H9 (cell line): ENCODE results near the gene PERCC1. TPM values are rescaled to one million over a fixed set of nuclear protein-coding genes. Genes with fewer than 3 reads are reported as not detected.

Experiments used
- DNase-seq: peaks from one replicate; pipeline ENCODE4 v3.0.0-alpha.2; 2017
- H2AFZ ChIP-seq: one replicate; pipeline ENCODE4 v1.6.1; 2013; ENCODE audit warnings: mild to moderate bottlenecking, low read length, control low read depth, moderate library complexity
- H2AK5ac ChIP-seq: 2 replicates; pipeline ENCODE4 v1.6.1; 2013; ENCODE audit warnings: low read length, control low read depth, mixed read lengths; ENCODE audit not compliant: insufficient read length
- H2BK120ac ChIP-seq: one replicate; pipeline ENCODE4 v1.6.1; 2013; ENCODE audit warnings: low read depth, mild to moderate bottlenecking, low read length, control low read depth, inconsistent platforms; ENCODE audit not compliant: poor library complexity, severe bottlenecking
- H2BK12ac ChIP-seq: 2 replicates; pipeline ENCODE4 v1.6.1; 2013; ENCODE audit warnings: low read length, control low read depth, mixed read lengths, low read depth; ENCODE audit not compliant: insufficient read length
- H2BK15ac ChIP-seq: 2 replicates; pipeline ENCODE4 v1.6.1; 2013; ENCODE audit warnings: low read depth, low read length, control low read depth
- H2BK20ac ChIP-seq: one replicate; pipeline ENCODE4 v1.6.1; 2013; ENCODE audit warnings: low read depth, mild to moderate bottlenecking, low read length, control low read depth, inconsistent platforms; ENCODE audit not compliant: poor library complexity, severe bottlenecking
- H2BK5ac ChIP-seq: 2 replicates; pipeline ENCODE4 v1.6.1; 2013; ENCODE audit warnings: low read length, control low read depth, mixed read lengths; ENCODE audit not compliant: insufficient read length
- H3K14ac ChIP-seq: 2 replicates; pipeline ENCODE4 v1.6.1; 2013; ENCODE audit warnings: low read length, control low read depth; ENCODE audit not compliant: insufficient read depth
- H3K18ac ChIP-seq: 2 replicates; pipeline ENCODE4 v1.6.1; 2013; ENCODE audit warnings: low read depth, mild to moderate bottlenecking, mixed read lengths, low read length, control low read depth; ENCODE audit not compliant: insufficient read length
- H3K23ac ChIP-seq: 2 replicates; pipeline ENCODE4 v1.6.1; 2013; ENCODE audit warnings: low read length, control low read depth, mixed read lengths, low read depth; ENCODE audit not compliant: insufficient read length
- H3K23me2 ChIP-seq: 2 replicates; pipeline ENCODE4 v1.6.1; 2013; ENCODE audit warnings: low read depth, mild to moderate bottlenecking, mixed read lengths, low read length, control low read depth; ENCODE audit not compliant: insufficient read length, poor library complexity, severe bottlenecking
- H3K27ac ChIP-seq: 2 replicates; pipeline ENCODE4 v1.5.1; 2013; ENCODE audit warnings: low read length, control low read depth, mixed read lengths, low read depth; ENCODE audit not compliant: insufficient read length
- H3K27me3 ChIP-seq: 2 replicates; pipeline ENCODE4 v1.6.1; 2013; ENCODE audit warnings: low read length, control low read depth, inconsistent platforms; ENCODE audit not compliant: insufficient read depth
- H3K4ac ChIP-seq: 2 replicates; pipeline ENCODE4 v1.6.1; 2013; ENCODE audit warnings: low read depth, mild to moderate bottlenecking, control low read depth, inconsistent platforms, low read length, moderate library complexity
- H3K4me1 ChIP-seq: 2 replicates; pipeline ENCODE4 v1.6.1; 2013; ENCODE audit warnings: low read length, control low read depth, inconsistent platforms; ENCODE audit not compliant: insufficient read depth
- H3K4me2 ChIP-seq: 2 replicates; pipeline ENCODE4 v1.6.1; 2013; ENCODE audit warnings: low read length, control low read depth, mixed read lengths; ENCODE audit not compliant: insufficient read length, insufficient read depth
- H3K56ac ChIP-seq: 2 replicates; pipeline ENCODE4 v1.6.1; 2013; ENCODE audit warnings: low read depth, mild to moderate bottlenecking, mixed read lengths, low read length, control low read depth; ENCODE audit not compliant: insufficient read length
- H3K79me1 ChIP-seq: 2 replicates; pipeline ENCODE4 v1.6.1; 2013; ENCODE audit warnings: low read depth, mild to moderate bottlenecking, moderate library complexity, low read length, control low read depth, inconsistent platforms; ENCODE audit not compliant: insufficient read depth, poor library complexity, severe bottlenecking
- H3K79me2 ChIP-seq: 2 replicates; pipeline ENCODE4 v1.6.1; 2013; ENCODE audit warnings: low read length, control low read depth, inconsistent platforms; ENCODE audit not compliant: insufficient read depth
- H3K9ac ChIP-seq: 2 replicates; pipeline ENCODE4 v1.6.1; 2013; ENCODE audit warnings: low read length, control low read depth, mixed read lengths; ENCODE audit not compliant: insufficient read length; ENCODE audit errors: extremely low read depth
- H3K9me3 ChIP-seq: one replicate; pipeline ENCODE4 v1.6.1; 2013; ENCODE audit warnings: low read depth, low read length, inconsistent platforms; ENCODE audit not compliant: control insufficient read depth
- H3T11ph ChIP-seq: one replicate; pipeline ENCODE4 v1.6.1; 2013; ENCODE audit warnings: mild to moderate bottlenecking, low read length, control low read depth, inconsistent platforms
- H4K20me1 ChIP-seq: one replicate; pipeline ENCODE4 v1.6.1; 2013; ENCODE audit not compliant: control insufficient read depth, insufficient read length, insufficient read depth
- H4K5ac ChIP-seq: 2 replicates; pipeline ENCODE4 v1.6.1; 2013; ENCODE audit warnings: low read depth, mild to moderate bottlenecking, mixed read lengths, low read length, control low read depth; ENCODE audit not compliant: insufficient read length
- H4K8ac ChIP-seq: replicated peaks from 2 replicates; pipeline ENCODE4 v1.6.1; 2013; ENCODE audit warnings: low read length, control low read depth, mixed read lengths, low read depth; ENCODE audit not compliant: insufficient read length
- H4K91ac ChIP-seq: 2 replicates; pipeline ENCODE4 v1.6.1; 2013; ENCODE audit warnings: low read depth, mild to moderate bottlenecking, moderate library complexity, mixed read lengths, low read length, control low read depth; ENCODE audit not compliant: insufficient read length
- H3K27ac Mint-ChIP-seq, 3 experiments: 2 replicates in 2 of 3; 3 replicates in 1 of 3; pipeline ENCODE4 v1.8.0; 2020 to 2021; ENCODE audit warnings: mixed read lengths in 3 of 3, mild to moderate bottlenecking in 1 of 3, moderate library complexity in 1 of 3
- H3K27me3 Mint-ChIP-seq: 2 replicates; pipeline ENCODE4 v1.8.0; 2021; ENCODE audit warnings: low read depth, mild to moderate bottlenecking, moderate library complexity, mixed read lengths
- H3K36me3 Mint-ChIP-seq, 3 experiments: 2 replicates in 2 of 3; 3 replicates in 1 of 3; pipeline ENCODE4 v1.8.0; 2020 to 2021; ENCODE audit warnings: low read depth in 3 of 3, mixed read lengths in 3 of 3; ENCODE audit not compliant: insufficient read depth in 1 of 3
- H3K4me1 Mint-ChIP-seq, 2 experiments: 2 replicates each; pipeline ENCODE4 v1.8.0; 2020; ENCODE audit warnings: mixed read lengths in 2 of 2
- H3K4me3 Mint-ChIP-seq, 2 experiments: 2 replicates in 1 of 2; 3 replicates in 1 of 2; pipeline ENCODE4 v1.8.0; 2020 to 2021; ENCODE audit warnings: mild to moderate bottlenecking in 2 of 2, mixed read lengths in 2 of 2, moderate library complexity in 1 of 2
- H3K9me3 Mint-ChIP-seq, 2 experiments: 2 replicates in 1 of 2; 3 replicates in 1 of 2; pipeline ENCODE4 v1.8.0; 2020; ENCODE audit warnings: mild to moderate bottlenecking in 2 of 2, mixed read lengths in 2 of 2, moderate library complexity in 1 of 2
- WGBS: extraction: QIAGEN DNeasy Blood & Tissue Kit; methylation state at CpG from one replicate; pipeline ENCODE4 v1.1.7; 2013; ENCODE audit warnings: missing lambda C conversion rate, low lambda C conversion rate, mixed read lengths; ENCODE audit not compliant: insufficient read length; ENCODE audit errors: extremely low coverage; 5-methylcytosine and 5-hydroxymethylcytosine counted together
- total RNA-seq: library from RNA; stranded (reverse); gene quantifications from 2 replicates; pipeline ENCODE4 v1.2.1, GENCODE V29; 2021
- TF ChIP-seq, protein P1 (sequence below): fragments of 200-600 bp; sonication (generic); conservative IDR thresholded peaks from 3 replicates; pipeline ENCODE4 v1.8.0; 2021; ENCODE audit warnings: antibody characterized with exemption, mild to moderate bottlenecking

The PERCC1 gene
- total RNA-seq, 1 experiment from 2014 or later = not detected

DNA sequence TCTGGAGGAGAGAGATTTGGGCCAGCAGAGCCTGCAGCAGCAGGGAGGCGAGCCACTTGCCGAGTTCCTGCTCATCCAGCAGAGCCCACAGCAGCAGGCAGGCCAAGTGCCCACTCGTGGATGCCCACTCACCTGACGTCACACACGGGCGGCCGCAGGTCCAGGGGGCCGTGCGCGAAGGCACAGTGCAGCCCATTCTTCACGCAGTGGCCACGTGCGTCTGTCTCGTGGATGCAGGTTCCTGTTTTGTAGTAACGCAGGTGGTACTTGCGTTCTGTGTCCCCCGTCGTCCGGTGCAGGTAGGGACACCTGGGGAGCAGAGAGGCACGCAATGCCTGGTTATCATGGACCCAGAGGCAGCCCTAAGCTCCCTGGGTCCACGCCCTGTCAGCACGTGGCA is 27.8 kb upstream of the PERCC1 start:
- Histone ChIP-seq H2BK120ac (no peak overlapping the region), H3K9ac (no peak overlapping the region), H3K18ac (no peak overlapping the region), H3T11ph (no peak overlapping the region), H2BK20ac (no peak overlapping the region), H4K91ac (no peak overlapping the region), H3K79me1 (no peaks in the 10 kb centered on the region), H2AFZ (no peak overlapping the region), H3K79me2 (no peaks in the 10 kb centered on the region; the same call in 1 of the 2 replicates), H2BK5ac (no peak overlapping the region), H3K4me2 (no peak overlapping the region), H3K14ac (no peak overlapping the region), H3K4me1 (no peaks in the 10 kb centered on the region), H2BK12ac (no peak overlapping the region), H3K27ac (no peak overlapping the region), H4K20me1 (no peaks in the 10 kb centered on the region), H2AK5ac (no peak overlapping the region), H4K8ac (no peak overlapping the region), H4K5ac (no peak overlapping the region), H3K23me2 (no peaks in the 10 kb centered on the region), H3K4ac (no peak overlapping the region), H3K56ac (no peak overlapping the region), H3K27me3 (no peaks in the 10 kb centered on the region), H2BK15ac (no peak overlapping the region), H3K23ac (no peak overlapping the region), H3K9me3 (no peaks in the 10 kb centered on the region)
- Mint-ChIP-seq H3K36me3 (peaks cover 7 to 27% (median 27%) of the 10 kb centered on the region in 3 experiments; a peak in 6 of 7 replicates), H3K4me3 (no peak overlapping the region), H3K9me3 (no peaks in the 10 kb centered on the region), H3K4me1 (peaks cover 0 to 2% of the 10 kb centered on the region in 2 experiments; a peak in 1 of 4 replicates), H3K27me3 (no peaks in the 10 kb centered on the region), H3K27ac (no peak overlapping the region; a peak in 1 of 7 replicates)
- TF ChIP-seq, protein P1, sequence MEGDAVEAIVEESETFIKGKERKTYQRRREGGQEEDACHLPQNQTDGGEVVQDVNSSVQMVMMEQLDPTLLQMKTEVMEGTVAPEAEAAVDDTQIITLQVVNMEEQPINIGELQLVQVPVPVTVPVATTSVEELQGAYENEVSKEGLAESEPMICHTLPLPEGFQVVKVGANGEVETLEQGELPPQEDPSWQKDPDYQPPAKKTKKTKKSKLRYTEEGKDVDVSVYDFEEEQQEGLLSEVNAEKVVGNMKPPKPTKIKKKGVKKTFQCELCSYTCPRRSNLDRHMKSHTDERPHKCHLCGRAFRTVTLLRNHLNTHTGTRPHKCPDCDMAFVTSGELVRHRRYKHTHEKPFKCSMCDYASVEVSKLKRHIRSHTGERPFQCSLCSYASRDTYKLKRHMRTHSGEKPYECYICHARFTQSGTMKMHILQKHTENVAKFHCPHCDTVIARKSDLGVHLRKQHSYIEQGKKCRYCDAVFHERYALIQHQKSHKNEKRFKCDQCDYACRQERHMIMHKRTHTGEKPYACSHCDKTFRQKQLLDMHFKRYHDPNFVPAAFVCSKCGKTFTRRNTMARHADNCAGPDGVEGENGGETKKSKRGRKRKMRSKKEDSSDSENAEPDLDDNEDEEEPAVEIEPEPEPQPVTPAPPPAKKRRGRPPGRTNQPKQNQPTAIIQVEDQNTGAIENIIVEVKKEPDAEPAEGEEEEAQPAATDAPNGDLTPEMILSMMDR = no peak
- no peak for DNase-seq
- no CpG with 5 or more reads among the region's 22 CpGs for WGBS
